ENCODE data around the gene CWC25. TPM values are rescaled to one million over a fixed set of nuclear protein-coding genes. Genes with fewer than 3 reads are reported as not detected.

CWC25 gene
- total and polyA plus RNA-seq, 9 of the 15 experiments (the other 6 are each of a cell fraction or from before 2014, with no cell fraction given), result 16.5 to 27.4 (median 23.0) TPM

DNA sequence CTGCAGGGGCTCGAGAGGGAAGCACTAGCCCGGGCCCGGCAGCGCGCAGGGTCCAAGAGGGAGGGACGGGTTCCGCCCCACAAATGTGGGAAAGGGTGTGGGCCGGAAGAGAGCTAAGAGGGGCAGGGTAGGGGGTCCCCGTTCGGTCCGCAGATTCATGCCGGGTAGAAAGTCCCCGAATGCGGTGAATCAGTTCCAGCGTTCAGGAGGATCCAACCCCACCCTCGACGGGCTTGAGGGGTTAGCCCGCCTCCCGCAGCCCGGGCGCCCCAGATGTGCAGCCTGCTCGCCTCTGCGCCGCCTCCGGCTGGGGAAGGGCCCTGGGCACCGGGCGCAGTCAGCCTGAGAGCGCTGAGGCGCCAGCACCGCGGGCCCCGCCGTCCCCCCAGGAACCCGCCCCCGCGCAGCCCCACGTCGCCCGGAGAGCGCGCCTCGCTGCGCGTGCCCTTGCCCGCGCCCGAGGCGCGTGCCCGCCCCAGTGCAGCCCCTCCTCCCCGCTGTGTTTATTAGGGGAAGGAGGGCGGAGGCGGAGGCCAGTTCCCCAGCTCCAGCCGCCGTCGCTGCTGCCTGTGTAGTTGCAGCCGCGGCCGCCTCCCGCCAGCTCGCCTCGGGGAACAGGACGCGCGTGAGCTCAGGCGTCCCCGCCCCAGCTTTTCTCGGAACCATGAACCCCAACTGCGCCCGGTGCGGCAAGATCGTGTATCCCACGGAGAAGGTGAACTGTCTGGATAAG lies 44.6 kb upstream of the CWC25 start, which contains the start of gene LASP1 (continued):
- TF ChIP-seq, protein P1, sequence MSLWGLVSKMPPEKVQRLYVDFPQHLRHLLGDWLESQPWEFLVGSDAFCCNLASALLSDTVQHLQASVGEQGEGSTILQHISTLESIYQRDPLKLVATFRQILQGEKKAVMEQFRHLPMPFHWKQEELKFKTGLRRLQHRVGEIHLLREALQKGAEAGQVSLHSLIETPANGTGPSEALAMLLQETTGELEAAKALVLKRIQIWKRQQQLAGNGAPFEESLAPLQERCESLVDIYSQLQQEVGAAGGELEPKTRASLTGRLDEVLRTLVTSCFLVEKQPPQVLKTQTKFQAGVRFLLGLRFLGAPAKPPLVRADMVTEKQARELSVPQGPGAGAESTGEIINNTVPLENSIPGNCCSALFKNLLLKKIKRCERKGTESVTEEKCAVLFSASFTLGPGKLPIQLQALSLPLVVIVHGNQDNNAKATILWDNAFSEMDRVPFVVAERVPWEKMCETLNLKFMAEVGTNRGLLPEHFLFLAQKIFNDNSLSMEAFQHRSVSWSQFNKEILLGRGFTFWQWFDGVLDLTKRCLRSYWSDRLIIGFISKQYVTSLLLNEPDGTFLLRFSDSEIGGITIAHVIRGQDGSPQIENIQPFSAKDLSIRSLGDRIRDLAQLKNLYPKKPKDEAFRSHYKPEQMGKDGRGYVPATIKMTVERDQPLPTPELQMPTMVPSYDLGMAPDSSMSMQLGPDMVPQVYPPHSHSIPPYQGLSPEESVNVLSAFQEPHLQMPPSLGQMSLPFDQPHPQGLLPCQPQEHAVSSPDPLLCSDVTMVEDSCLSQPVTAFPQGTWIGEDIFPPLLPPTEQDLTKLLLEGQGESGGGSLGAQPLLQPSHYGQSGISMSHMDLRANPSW (CRISPR knock-in tag; IDR thresholded peaks at IDR 0.05), result 0 out of 2 replicates have a peak, but pooled peaks have one; percentile 39
- TF ChIP-seq, protein P2, sequence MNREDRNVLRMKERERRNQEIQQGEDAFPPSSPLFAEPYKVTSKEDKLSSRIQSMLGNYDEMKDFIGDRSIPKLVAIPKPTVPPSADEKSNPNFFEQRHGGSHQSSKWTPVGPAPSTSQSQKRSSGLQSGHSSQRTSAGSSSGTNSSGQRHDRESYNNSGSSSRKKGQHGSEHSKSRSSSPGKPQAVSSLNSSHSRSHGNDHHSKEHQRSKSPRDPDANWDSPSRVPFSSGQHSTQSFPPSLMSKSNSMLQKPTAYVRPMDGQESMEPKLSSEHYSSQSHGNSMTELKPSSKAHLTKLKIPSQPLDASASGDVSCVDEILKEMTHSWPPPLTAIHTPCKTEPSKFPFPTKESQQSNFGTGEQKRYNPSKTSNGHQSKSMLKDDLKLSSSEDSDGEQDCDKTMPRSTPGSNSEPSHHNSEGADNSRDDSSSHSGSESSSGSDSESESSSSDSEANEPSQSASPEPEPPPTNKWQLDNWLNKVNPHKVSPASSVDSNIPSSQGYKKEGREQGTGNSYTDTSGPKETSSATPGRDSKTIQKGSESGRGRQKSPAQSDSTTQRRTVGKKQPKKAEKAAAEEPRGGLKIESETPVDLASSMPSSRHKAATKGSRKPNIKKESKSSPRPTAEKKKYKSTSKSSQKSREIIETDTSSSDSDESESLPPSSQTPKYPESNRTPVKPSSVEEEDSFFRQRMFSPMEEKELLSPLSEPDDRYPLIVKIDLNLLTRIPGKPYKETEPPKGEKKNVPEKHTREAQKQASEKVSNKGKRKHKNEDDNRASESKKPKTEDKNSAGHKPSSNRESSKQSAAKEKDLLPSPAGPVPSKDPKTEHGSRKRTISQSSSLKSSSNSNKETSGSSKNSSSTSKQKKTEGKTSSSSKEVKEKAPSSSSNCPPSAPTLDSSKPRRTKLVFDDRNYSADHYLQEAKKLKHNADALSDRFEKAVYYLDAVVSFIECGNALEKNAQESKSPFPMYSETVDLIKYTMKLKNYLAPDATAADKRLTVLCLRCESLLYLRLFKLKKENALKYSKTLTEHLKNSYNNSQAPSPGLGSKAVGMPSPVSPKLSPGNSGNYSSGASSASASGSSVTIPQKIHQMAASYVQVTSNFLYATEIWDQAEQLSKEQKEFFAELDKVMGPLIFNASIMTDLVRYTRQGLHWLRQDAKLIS (CRISPR knock-in tag; IDR thresholded peaks at IDR 0.05), result peak; percentile 38; the same call in 1 of the 2 replicates
- TF ChIP-seq HNRNPL (IDR thresholded peaks at IDR 0.05; ENCODE audit: low read depth, low read length) (peak; percentile 75; the same call in 1 of the 2 replicates), ZNF165 (CRISPR knock-in tag; IDR thresholded peaks at IDR 0.05; ENCODE audit: borderline replicate concordance) (0 out of 2 replicates have a peak, but pooled peaks have one; percentile 20), SIN3A (IDR thresholded peaks at IDR 0.05; ENCODE audit: borderline replicate concordance in 2 of 2, control insufficient read depth in 1 of 2, low read depth in 2 of 2, low read length in 2 of 2) (peak in 1 of 2 experiments; percentile 86; a peak in 3 of 4 replicates), SAP30 (IDR thresholded peaks at IDR 0.05; ENCODE audit: borderline replicate concordance, insufficient read depth, low read depth, low read length, poor library complexity, severe bottlenecking) (peak; percentile 26), CREB1 (IDR thresholded peaks at IDR 0.05) (peak; percentile 31; the same call in 1 of the 2 replicates), CREB1 (CRISPR knock-in tag; IDR thresholded peaks at IDR 0.05) (no peak), NFIX (CRISPR knock-in tag; IDR thresholded peaks at IDR 0.05; ENCODE audit: low read depth) (no peak), RBM25 (IDR thresholded peaks at IDR 0.05; ENCODE audit: low read depth, low read length, severe bottlenecking) (no peak), CC2D1A (IDR thresholded peaks at IDR 0.05) (peak; percentile 88; the same call in 1 of the 2 replicates), TEAD1 (CRISPR knock-in tag; IDR thresholded peaks at IDR 0.05) (peak in 1 of 2 experiments; percentile 41; a peak in 2 of 4 replicates), ZNF174 (CRISPR knock-in tag; IDR thresholded peaks at IDR 0.05) (no peak), L3MBTL2 (IDR thresholded peaks at IDR 0.05) (0 out of 2 replicates have a peak, but pooled peaks have one; percentile 29)
- TF ChIP-seq, protein P3, sequence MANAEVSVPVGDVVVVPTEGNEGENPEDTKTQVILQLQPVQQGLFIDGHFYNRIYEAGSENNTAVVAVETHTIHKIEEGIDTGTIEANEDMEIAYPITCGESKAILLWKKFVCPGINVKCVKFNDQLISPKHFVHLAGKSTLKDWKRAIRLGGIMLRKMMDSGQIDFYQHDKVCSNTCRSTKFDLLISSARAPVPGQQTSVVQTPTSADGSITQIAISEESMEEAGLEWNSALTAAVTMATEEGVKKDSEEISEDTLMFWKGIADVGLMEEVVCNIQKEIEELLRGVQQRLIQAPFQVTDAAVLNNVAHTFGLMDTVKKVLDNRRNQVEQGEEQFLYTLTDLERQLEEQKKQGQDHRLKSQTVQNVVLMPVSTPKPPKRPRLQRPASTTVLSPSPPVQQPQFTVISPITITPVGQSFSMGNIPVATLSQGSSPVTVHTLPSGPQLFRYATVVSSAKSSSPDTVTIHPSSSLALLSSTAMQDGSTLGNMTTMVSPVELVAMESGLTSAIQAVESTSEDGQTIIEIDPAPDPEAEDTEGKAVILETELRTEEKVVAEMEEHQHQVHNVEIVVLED (CRISPR knock-in tag; IDR thresholded peaks at IDR 0.05), result peak; percentile 44; the same call in 1 of the 2 replicates
- TF ChIP-seq, protein P4, sequence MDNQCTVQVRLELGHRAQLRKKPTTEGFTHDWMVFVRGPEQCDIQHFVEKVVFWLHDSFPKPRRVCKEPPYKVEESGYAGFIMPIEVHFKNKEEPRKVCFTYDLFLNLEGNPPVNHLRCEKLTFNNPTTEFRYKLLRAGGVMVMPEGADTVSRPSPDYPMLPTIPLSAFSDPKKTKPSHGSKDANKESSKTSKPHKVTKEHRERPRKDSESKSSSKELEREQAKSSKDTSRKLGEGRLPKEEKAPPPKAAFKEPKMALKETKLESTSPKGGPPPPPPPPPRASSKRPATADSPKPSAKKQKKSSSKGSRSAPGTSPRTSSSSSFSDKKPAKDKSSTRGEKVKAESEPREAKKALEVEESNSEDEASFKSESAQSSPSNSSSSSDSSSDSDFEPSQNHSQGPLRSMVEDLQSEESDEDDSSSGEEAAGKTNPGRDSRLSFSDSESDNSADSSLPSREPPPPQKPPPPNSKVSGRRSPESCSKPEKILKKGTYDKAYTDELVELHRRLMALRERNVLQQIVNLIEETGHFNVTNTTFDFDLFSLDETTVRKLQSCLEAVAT (IDR thresholded peaks at IDR 0.05), result no peak; a peak in 1 of 4 replicates

Measured in K562 (cell line).